ENCODE results near the gene HSF2BP.

HSF2BP gene

DNA sequence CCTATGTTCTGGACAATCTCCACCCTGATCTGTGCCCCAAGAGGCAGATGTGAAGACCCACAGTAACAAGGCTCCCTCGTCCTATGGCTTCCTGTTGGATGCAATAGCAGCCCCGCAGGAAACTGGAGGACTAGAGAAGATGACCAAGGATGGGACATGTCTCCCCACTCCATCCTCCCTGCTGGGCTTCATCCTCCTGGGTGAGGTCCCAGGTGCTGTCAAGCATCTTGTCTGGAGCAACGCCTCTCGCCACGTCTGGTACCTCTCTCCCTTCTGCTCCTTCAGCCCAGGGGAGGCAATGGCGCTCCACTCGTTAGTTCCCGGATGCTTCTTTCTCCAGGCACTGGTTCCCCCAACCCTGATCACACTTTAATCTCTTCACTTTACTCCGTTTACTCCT lies 11.1 kb downstream of the HSF2BP start:
- no peak for DNase-seq

DNA sequence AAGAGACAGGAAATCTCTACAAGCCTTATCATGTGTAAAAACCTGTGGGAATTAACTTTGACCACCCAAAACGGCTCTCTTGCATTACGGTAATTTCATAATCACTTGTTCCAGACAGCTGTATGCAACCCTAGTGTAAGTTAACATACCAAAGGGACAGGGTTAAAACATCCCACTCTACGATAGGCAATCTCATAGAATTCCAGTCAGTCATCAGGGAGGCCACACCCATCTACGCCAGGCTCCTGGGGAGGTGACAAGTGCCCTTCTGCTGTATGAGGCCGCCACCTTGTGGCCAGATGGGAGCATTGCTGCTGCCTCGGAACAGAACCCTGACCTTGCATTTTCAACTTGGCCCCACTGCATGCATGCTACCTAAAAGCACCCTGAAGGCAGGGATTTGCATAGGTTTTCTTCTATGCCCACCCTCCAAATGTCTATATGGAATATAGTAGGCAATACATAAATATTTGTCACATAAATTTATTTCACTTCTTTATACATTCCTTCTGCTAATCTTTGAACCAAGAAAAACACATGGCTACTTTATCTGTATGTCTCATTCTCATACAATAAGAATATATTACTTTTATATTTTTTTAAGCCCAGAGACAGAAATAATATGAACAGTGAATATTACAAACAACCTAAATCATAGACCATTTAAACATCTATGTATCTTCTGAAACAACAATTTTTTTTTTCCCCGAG lies 12.6 kb downstream of the HSF2BP start:
- peak; percentile 89 for DNase-seq

DNA sequence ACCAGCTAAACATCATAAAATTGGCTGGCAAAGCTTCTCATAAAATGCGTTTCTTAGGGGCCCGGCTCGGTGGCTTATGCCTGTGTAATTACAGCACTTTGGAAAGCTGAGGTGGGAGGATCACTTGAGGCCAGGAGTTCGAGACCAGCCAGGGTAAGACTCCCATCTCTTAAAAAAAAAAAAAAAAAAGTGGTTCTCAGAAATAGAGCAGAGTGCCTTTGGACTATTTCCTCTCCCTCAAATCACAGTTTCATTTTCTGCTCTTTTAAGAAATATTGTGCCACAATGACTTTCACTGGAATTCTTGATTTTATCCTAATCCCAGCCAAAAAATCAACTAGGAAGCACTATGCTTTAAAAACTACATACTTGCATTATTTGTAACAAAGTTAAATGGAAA lies 13.3 kb downstream of the HSF2BP start:
- no peak for DNase-seq

DNA sequence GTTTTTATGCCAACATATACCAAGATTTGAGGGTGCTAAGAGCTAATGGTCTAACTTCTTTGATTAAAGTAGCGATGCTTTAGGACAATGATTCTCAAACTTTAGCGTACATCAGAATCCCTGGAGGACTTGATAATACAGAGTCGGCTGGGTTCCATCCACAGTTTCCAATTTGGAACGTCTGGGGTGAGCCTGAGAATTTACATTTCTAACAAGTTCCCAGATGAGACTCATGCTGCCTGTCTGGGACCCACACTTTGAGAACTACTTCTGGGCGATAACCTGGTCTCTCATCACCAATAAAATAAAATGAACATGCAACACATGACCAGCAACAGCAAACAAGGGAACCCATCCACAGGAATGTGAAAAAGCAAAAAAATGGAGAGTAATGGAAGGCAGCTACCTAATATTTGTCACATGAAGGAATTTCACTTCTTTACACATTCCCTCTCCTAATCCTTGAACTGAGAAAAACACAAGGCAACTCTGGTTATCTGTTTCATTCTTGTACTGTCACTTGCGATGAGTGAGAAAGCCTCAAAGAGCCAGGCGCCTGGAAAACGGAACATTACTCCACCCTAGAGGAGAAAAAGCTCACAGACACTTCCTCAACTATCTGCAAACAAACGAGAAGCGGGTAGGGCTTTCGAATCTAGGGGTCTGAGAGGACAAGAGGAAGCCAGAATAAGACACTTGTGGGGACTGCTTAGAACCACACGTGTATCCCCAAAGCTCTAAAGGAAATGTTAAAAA lies 14.0 kb downstream of the HSF2BP start:
- no peak for DNase-seq

DNA sequence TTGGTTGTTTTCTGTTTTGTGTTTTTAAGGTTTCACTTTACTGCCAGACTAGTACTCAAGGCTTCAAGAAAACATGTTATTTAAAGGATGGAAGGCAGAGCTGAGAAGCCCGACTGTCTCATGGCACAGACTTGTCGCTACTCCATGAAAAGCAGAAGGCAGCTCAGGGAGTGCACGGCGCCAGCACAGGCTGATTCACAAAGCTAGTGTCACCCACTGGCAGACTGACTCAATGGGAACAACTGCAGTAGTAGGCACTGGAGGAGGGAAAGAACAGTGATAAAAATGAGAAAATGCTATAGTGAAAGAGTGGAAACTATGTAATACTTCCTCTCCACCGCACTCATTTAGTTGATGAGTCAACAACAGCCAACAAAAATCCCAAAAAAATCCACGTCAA lies 14.7 kb downstream of the HSF2BP start:
- no peak for DNase-seq

DNA sequence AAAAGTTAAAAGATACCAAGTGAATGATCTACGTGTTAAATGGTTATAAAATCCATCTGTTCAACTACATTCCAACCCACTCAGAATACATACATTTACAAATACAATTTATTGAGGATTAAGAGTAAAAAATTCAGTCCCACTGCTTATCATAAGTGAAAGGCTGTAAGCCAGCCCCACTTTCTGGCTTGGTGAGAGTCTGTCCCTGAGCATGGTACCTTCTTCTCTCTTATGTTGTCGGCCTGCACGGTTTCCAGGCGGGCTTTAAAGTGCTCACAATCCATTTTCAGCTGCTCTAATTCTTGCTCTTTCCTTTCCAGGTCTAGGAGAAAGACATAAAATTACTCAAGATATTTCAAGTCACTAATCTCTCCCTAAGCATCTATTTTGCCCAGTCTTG lies 15.2 kb downstream of the HSF2BP start:
- no peak for DNase-seq

DNA sequence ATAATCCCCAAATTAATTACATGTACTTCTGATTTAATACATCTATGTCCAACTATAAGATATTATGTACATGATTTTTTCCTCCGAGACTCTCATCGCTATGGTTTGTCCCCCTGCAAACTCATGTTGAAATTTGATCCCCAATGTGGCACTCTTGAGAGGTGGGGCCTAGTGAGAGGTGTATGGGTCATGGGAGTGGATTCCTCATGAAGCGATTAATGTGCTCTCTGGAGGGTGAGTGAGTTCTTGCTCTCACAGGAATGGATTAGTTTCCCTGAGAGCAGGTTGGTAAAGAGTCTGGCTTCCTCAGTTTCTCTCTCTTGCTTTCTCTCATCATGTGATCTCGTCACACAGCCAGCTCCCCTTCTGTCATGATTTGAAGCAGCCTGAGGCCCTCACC lies 16.1 kb downstream of the HSF2BP start:
- no peak for DNase-seq

DNA sequence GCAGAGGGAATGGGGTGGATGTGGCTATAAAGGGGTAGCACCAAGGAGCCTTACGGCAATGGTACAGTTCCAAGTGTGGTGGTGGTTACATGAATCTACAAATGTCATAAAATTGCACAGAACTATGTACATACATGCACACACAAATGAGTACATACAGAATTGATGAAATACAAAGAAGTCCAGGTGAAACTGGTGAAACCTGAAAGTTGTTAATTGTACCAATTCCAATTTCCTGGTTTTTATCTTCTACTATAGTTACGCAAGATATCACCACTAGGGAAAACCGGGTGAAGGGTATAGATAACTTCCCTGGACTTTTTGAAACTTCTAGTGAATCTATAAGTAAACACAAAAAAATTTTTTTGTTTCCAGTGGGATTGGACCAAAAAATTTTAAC lies 18.9 kb downstream of the HSF2BP start:
- DNase-seq, result no peak

DNA sequence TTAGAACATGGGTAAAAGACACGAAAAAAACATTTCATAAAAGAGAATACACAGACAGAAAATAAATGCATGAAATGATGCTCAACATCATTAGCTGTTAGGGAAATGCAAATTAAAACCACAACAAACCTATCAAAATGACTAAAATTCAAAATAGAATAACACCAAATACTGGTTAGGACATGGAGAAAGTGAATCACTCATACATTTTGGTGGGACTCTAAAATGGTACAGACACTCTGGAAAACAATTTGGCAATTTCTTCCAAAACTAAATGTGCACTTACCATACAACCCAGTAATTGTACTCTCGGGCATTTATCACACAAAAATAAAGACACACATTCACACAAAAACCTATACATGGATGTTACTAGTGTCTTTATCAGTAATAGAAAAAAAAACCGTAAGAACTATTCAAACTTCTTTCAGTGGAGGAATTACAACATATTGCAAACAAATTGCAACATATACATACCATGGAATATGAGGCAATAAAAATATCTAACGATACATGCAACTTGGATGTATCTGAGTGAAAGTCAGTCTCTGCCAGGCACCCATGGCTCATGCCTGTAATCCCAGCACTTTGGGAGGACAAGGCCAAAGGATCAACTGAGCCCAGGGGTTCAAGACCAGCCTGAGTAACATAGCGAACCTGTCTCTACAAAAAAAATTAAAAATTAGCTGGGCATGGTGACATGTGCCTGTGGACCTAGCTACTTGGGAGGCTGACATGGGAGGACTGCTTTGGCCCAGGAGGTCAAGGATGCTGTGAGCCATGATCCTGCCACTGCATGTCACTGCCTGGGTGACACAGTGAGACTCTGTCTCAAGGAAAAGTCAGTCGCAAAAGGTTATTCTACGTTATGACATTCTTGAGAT lies 19.6 kb downstream of the HSF2BP start:
- no peak for DNase-seq

DNA sequence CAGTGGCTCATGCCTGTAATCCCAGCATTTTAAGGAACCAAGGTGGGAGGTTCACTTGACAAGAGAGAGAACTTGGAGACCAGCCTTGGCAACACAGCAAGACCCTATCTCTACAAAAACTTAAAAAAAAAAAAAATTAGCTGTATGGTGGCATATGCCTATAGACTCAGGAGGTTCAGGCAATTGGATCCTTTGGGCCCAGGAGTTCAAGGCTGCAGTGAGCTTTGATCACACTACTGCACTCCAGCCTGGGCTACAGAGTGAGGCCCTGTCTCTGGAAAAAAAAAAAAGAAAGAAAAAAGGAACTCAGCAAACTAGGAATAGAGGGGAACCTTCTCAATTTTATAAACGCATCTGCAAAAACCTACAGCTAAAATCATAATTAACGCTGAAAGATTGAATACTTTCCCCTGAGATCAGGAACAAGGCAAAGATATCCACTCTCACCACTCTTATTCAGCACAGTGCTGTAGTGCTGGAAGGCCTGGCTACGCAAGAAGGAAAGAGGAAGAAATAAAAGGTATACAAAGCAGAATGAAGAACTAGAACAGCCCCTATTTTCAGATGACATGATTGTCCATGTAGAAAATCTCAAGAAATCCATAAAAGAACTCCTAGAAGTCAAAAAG lies 21.6 kb downstream of the HSF2BP start:
- DNase-seq, result no peak

DNA sequence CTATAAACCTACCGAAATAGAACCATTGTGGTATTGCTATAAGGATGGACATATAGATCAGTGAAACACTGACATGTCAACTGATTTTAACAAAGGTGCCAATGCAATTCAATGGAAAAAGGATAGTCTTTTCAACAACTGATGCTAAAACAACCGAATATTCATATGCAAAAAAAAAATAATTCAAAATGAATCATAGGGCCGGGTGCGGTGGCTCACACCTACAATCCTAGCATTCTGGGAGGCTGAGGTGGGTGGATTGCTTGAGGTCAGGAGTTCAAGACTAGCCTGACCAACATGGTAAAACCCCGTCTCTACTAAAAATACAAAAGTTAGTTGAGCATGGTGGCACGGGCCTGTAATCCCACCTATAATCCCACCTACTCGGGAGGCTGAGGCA lies 23.9 kb downstream of the HSF2BP start:
- DNase-seq, result no peak

DNA sequence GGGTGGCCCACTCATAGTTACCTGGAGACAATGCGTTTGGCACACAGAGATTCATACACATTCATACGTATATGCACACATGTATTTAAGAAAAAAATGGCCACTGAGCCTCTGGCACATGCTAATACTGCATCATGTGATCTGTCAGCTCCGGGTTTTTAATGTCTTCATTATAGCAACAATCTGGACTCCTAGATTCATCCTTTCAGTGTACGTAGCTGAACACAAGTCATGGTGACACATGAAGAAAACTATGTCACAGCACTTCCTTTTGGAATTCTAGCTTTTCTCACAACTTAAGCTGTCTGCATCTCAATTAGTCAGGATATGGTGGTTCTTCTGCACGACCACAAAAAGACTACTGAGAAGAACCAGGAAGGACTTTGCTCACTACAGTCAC lies 24.7 kb downstream of the HSF2BP start:
- DNase-seq, result no peak

DNA sequence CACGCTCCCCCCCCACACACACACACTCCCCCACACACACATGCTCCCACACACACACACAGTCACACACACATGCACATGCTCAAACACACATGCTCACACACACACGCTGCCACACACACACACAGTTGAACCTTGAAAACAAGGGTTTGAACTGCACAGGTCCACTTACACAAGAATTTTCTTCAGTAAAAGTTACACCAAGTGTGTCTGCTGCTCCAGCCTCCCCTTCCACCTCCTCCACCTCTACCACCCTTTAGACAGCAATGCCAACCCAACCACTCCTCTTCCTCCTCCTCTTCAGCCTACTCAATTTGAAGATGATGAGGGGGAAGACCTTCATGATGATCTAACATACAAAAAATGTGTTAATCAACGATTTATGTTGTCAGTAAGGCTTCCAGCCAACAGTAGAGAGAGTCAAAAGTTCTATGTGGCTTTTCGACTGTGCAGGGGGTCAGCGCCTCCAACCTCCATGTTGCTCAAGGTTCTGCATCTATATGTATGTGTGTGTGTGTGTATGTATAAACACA lies 26.8 kb downstream of the HSF2BP start:
- DNase-seq, result no peak

DNA sequence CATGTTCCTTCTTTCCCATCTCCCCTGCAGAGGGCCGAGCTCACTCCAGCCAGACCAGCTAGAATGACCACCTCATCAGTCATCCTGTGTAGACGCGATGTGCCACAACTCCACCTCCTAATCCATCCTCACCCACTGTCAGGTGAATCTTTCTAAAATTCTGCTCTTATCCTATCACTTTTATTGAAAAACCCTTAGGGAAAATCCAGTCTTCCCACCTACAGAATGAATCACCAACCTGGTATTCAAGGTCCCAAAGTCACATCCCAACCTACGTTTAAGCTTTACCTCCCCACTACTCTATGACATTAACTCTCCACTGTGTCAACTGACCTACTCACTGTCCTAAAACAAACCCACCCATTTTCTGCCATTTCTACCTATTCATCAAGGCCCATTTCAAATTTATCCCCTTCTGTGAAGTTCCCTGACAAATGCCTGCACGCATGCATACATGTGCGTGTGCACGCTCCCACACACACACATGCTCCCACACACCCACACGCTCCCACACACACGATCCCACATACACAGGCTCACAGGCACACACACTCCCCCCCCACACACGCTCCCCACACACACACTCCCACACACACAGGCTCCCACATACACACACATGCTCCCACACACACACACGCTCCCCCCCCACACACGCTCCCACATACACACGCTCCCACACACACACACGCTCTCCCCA lies 27.7 kb downstream of the HSF2BP start:
- DNase-seq, result no peak

DNA sequence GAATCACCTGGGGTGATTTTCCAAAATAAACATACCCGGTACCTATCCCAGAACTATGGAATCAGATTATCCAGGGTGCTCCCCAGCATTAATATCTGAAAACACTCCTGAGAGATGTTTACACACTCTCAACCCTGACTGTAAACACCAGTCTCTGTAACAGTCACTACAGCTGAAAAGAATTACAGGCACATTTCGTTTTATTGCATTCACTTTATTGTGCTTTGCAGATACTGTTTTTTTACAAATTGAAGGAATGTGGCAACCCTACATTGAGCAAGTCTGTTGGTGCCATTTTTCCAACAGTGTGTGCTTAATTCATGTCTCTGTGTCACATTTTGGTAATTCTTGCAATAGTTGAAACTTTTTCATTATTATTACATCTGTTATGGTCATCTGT lies 31.8 kb downstream of the HSF2BP start:
- no peak for DNase-seq

DNA sequence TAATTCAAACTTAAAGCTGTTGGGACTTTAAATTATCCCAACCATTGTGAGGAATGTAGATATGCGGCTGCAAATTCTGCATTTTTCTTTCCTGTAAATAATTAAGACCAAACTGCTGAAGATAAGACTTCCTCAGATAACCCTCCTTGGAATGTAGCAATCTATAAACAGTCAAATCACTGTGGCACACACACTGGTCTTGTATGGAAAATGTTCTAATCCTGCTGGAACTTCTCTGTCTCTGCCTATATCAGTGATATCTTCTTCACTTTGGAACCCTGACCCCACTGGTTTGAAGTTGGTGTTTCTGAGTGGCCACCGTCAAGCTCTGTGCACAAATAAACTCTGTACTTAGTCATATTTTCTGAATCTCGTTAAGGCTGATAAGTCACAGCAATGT lies 32.9 kb downstream of the HSF2BP start:
- DNase-seq, result no peak

DNA sequence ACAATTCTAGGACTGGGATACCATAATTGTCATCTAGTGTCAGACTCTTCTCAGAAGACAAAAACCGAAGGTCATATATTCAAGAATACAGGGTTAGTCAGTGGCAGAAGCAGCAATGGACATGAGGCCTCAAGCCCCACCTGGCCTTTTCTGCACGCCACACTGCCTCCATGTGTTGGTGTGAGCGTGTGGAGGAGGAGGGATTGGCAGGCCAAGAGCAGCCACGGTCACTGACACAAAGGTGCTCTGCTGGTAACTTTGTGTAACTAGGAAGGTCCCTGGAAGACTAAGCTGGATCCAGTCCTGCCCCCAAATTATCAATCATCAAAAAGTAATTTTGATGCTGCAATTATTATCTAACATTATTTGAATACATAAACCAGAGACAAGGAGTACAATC lies 34.9 kb downstream of the HSF2BP start:
- no peak for DNase-seq

DNA sequence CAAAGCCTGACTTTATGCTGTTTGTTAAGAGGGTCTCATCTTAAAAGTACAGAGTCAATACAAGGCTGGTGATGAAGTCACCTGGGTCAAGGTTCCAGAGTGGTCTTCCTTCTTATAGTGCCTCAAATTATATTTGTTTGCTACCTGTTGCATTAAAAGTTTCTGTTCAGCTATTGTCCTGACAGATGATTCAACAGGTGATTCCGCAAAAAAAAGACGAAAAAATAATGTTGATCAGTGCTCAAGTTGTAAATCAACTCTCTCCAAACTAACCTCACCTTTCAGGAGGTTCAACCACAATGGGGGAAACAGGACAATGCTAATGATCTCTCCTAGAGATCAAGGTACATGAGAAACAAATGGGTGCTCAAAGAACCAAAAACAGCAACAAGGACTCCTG lies 35.7 kb downstream of the HSF2BP start:
- DNase-seq, result no peak

DNA sequence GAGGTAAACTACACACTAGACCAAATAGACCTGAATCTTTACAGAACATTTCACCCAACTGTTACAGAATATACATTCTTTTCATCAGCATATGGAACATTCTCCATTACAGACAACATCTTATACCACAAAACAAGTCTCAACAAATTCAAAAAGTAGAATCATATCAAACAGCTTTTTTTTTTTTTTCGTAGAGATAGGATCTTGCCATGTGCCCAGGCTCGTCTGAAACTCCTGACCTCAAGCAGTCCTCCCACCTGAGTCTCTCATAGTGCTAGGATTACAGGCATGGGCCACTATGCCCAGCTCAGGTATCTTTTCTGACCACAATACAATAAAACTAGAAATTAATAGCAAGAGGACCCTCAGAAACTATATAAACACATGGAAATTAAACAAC lies 36.5 kb downstream of the HSF2BP start:
- DNase-seq, result no peak

DNA sequence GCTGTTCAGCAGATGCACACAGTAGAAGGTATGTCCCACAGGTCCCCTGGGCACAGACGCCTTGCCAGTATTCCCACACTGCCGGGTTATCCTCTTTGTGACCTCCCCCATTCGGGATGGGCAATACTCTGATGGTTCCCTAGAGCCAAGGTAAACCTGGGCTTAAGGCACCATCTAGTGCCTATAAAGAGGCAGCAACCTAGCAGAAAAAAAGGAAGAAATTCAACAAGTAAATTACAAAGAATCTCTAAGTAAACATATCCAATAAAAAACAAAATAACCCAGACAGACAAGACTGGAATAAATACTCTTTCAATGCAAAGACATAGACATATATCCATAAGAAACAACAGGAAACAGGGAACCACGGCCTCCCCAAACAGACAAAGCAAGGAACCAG lies 39.4 kb downstream of the HSF2BP start:
- no peak for DNase-seq

DNA sequence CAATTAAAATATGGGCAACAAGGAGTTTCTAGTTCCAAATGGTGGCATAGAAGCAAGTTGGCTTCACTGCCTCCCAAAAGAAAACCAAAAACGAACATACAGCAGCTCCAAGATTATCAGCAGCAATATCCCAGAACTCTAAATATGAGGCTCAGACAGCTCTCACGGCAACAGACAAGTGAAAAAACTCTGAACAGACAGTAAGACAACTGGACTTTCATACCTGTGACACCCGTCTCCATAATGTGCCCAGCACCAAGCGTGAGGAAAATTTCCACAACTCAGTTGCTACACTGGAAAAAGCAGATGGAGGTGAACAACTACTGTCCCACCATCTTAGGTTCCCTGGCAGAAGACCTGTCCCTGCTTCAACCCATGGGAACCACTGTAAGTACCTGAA lies 39.9 kb downstream of the HSF2BP start:
- DNase-seq, result no peak

DNA sequence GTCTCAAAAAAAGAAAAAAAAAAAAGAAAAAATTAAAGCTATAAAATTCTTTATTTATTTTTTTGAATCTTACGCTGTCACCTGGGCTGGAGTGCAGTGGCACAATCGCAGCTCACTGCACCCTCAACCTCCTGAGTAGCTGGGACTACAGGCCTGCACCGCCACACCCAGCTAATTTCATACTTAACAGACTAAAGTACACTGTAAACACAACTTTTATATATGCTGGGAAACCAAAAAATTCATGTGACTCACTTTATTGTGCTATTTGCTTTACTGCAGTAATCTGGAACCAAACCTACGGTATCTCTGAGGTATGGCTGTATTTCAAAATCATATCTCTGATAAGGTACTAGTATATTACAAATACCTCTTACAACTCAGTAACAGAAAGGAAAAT lies 40.3 kb downstream of the HSF2BP start:
- no peak for DNase-seq

Data from NCI-H2029 (cell line).